Adipose tissue (tissue), 3 donors: ENCODE data around the gene CILP2. TPM values are rescaled to one million over a fixed set of nuclear protein-coding genes. Genes with fewer than 3 reads are reported as not detected.

ENCODE experiments used
- H3K27ac ChIP-seq: one replicate; pipeline ENCODE4 v1.5.1; 2013; ENCODE audit warnings: low read depth, low read length
- WGBS, 3 donors: extraction: QIAGEN DNeasy Blood & Tissue Kit; methylation state at CpG; one replicate each; pipeline ENCODE4 v1.1.7; 2013; 5-methylcytosine and 5-hydroxymethylcytosine counted together
- polyA plus RNA-seq, 3 donors: library from polyadenylated mRNA; stranded (reverse); fragments of 200-250 nt; gene quantifications; one replicate each; pipeline ENCODE4 v1.2.3, GENCODE V29; 2013
- donor health status: healthy with polysubstance abuse.
- donor health status: Bipolar disorder and iron deficiency.
- donor health status: healthy.

CILP2 gene
- polyA plus RNA-seq, 3 donors = 0.03 to 0.49 TPM; not detected in 1

DNA sequence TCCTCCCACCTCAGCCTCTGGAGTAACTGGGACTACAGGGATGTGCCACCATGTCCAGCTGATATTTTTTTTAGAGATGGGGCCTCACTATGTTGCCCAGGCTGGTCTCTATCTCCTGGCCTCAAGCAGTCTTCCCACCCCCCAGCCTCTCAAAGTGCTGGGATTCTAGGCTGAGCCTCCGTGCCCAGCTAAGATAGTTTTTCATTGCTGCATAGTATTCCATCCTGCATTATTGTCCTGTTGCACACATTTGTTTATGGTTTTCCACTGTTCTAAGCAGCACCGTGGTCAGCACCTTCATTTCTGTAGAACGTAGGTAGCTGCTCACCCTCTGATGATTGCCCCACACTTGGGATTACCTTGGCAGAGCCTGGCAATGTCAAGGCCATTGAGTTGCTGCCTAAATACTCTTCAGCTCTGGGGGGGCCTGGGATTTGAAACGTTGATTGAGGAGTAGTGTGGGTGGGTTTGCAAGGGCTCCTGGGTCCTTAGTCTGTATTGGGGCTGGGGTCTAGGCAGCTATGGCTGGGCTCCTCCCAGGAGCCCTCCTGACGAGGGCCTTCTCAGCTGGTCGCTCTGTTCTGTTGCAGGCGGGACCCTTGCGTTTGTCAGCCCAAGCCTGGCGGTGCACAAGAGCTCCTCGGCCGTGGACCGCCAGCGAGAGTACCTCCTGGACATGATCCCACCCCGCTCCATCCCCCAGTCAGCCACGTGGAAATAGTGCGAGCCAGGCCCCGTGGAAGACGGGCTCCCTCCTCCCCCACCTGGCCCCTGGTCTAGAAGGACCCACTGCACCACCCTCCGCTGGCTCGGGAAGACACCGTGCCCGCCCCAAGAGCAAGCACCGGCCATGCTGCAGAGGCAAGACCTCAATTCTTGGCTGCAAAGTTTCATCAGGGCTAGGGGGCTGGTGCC, 33.1 kb upstream of the CILP2 start:
- 90 to 92% (median 91%) methylated on average over 23 of the region's 23 CpGs for WGBS, 3 donors
- H3K27ac ChIP-seq = no peak overlapping the region

DNA sequence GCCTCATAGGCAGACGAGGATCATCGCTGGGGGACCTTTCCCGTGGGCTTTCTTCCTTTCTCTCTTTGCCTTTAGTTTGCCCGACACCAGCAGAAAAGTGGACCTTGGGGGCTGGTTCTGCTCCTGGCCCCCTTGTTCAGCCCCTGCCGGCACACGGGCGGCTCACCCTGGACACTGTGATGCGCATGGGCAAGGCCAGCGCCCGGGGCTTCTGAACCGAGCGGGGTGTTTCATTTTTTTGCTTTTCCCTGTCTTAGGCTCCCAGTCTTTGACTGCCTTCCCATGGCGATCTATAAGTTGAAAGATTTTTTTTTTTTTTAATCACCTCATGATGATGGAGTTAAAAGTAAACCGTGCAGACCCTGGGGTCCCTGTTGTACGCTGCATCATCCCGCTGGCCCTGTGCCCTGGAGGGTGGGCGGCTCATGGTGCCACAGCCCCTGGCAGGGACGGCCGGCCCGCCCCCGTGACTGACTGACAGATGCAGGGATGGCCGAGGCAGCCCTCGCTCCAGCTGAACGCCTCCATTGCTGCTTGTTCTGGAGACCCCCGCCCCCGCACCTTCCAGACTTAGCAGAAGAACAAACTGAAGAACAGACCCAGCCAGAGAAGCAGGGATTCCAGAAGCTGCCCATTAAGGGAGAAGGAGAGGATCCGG, 32.3 kb upstream of the CILP2 start:
- 89 to 91% (median 90%) methylated on average over 27 of the region's 27 CpGs for whole genome bisulfite sequencing, 3 donors
- H3K27ac ChIP-seq = no peak overlapping the region

DNA sequence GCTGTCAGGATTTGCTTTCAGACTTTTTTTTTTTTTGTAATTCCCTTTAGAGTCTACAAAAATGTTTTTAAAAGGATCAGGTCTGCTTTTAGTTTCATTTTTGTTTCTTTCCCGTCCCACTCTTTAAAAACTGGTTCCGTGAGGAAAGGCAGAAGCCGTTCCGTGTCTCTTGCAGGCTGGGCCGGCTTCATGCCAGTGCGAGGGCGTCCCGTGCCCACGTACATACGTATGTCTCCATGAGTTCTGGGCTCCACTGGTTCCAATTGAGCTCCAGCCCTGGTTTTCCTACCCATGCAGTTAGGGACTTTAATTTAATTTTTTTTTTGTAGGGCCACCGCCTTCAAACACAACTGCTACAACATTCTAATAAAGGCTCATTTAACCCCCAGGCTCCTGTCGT, 31.5 kb upstream of the CILP2 start:
- no peak overlapping the region for H3K27ac ChIP-seq
- 68 to 93% (median 85%) methylated on average over 12 of the region's 12 CpGs for WGBS, 3 donors

DNA sequence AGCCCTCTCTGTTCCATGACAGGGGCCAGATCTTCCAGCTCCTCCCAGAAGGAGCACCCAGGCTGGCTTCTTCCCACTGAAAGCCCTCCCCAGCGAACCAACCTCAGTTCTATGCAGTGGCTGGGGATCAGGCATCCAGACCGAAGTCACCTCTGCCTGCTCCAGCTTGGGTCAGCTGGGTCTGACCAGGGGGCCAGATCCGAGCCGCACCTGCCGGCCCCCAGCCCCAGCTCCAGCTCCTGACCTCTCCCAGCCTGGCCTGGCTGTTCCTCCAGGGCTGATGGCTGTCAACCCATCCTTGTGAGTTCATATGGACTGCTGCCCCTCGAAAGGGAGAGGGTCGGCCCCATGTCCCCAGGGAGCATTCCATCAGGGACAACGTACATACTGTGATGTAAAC, 30.7 kb upstream of the CILP2 start:
- 82 to 89% (median 85%) methylated on average over 8 of the region's 8 CpGs for WGBS, 3 donors
- no peak overlapping the region for H3K27ac ChIP-seq

DNA sequence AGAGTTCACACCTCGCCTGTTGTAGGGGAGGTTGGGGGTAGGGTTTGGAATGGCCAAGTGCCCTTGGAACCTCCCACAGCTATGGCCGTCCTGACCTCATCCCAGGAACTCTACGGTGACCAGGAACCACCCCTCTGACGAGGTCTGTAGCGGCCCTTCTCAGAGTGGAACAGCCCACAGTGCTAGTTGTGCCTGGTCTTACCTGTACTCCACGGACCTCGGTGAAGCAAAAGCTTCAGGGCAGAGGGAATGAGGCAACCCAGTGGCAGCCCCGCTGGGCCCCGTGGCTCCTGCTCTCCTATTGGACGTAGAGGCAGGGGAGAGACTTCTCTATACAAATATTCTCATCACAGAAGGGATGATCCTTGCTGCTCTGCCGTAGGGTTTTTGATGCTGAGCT, 29.8 kb upstream of the CILP2 start:
- WGBS, 3 donors = 82% methylated on average over 11 of the region's 11 CpGs
- no peak overlapping the region for H3K27ac ChIP-seq

DNA sequence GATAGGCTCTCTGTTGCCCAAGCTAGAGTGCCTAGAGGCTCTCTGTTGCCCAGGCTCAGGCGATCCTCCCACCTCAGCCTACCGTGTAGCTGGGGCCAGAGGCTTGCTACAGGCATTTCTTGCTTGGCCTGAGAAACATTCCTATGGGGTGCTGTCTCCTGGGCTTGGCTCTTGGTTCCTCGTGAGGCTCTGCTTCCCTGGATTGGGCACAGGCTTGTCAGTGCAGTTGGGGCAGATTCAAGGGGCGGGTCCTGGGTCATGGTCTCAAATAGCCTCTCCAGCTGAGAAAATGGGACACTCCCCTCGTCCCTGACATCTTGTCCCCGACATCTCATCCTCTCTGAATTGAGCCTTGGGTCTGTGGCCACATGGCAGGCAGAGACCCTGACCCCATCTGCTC, 27.6 kb upstream of the CILP2 start:
- H3K27ac ChIP-seq = no peak overlapping the region
- 39 to 50% (median 46%) methylated on average over 6 of the region's 6 CpGs for WGBS, 3 donors

DNA sequence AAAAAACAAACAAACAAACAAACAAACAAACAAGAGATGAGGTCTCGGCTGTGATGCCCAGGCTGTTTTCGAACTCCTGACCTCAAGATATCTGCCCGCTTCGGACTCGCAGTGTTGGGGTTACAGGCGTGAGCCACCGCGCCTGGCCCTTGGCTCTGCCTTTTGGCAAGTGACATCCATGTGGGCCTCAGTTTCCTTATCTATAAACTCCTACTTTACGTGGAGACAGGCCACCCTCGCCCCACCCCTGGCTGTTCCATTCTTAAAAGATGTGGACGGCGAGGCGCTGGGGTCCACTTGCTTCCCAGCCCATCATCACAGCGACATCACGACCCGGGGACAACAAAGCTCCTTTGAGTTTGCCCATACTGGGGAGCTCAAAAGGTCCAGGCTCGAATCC, 24.4 kb upstream of the CILP2 start:
- no peak overlapping the region for H3K27ac ChIP-seq
- WGBS, 3 donors = 79 to 87% (median 84%) methylated on average over 17 of the region's 17 CpGs

DNA sequence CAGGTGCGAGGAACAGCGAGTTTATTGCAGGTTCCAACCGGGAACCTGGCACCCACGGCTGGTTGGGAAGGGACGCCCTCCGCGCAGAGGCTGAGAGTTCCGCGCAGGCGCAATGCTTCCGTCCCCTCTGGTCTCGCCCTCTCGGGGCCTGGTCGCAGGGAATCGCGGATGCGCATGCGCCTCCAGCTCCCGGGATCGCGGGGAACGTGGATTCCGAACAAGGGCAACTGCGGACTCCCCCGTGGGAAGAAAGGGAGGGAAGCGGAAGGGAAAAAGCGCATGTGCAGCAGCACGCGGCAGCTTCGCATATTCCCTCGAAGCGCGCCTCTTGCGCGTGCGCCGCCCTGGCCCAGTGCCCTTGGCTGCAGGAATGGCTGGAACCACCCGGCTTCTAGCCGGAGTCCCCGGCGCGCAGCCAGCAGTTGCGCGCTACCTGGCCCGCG, 23.8 kb upstream of the CILP2 start:
- H3K27ac ChIP-seq = no peak overlapping the region
- 24 to 33% (median 27%) methylated on average over 46 of the region's 46 CpGs for WGBS, 3 donors

DNA sequence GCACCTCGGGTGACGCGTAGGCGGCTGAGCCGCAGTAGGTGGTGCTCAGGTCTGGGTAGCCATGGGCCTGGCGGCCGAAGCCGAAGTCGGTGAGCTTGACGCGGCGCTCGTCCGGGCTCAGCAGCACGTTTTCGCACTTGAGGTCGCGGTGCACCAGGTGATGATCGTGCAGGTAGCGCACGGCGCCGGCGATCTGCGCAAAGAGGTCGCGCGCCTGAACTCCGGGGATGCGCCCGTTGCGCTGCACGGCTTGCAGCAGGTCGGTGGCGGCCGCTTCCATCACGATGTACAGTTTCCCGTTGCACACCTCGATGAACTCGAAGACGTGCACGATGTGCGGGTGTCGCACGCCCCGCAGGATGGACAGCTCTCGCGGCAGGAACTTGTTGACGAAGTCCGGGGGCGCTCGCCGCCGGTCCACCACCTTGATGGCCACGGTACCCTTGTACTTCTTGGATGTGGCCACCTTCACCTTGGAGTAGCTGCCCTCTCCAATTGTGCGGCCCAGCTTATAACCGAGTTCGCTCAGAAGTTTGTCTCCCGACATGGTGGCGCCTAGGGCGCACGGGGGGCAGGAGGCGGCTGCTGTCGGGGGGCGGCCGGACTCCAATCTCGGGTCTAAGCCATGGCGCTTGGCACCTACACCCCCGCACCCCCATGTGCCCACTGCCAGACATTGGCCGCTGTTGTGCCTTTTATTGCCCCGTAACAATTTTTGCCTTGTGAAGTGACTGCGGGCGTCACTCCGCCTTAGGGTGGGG, 23.0 kb upstream of the CILP2 start, which contains the start of gene TSSK6:
Gene TSSK6 (minus strand): TSS at position 668 of the 761 bp plus-strand sequence. CDS start 121 bp downstream, at position 547.
- 83 to 86% (median 85%) methylated on average over 72 to 74 of the region's 74 CpGs for WGBS, 3 donors
- peak within 1 kb of the TSS; percentile 9 for H3K27ac ChIP-seq

DNA sequence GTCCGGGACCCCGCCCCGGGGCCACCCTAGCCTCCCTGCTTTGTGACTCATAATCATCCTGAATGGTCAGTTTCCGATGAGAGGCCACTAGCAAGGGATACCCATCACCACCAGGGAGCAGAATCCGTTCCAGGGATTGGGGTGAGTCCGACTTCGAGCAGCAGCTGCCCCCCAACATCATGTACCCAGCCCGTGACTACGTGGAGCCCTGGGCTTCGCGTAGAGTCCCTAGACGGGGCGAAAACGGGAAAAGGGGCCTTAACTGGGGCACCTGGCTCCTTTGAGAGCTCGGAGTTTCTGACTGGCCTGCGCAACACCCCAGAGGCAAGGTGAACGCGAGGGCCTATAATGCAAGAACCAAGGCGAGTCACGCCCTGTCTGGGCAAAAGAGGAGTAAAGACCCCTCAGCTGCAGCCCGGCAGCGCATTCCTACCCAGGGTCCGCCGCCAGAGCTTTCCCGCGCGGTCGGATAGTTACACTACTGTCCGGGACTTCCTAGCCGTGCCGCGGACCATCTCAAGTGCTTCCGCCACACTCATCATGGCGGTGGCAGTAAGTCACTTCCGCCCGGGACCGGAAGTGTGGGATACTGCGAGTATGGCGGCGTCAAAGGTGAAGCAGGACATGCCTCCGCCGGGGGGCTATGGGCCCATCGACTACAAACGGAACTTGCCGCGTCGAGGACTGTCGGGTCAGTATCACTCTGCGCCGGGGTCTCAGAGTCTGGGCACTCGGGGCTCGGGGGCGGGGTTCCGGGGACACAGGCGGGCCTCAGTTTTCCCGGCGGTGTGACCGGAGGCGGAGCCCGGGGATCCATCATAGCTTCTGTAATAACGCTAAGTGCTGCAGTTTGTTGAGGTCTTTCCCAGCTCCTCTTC, 22.2 kb upstream of the CILP2 start, which contains the start of gene NDUFA13:
Gene NDUFA13 (plus strand): TSS at position 584 of the 878 bp plus-strand sequence. CDS start 14 bp downstream, at position 598.
- peak within 1 kb of the TSS; percentile 9 for H3K27ac ChIP-seq
- WGBS, 3 donors = 3 to 7% (median 6%) methylated on average over 61 of the region's 61 CpGs

DNA sequence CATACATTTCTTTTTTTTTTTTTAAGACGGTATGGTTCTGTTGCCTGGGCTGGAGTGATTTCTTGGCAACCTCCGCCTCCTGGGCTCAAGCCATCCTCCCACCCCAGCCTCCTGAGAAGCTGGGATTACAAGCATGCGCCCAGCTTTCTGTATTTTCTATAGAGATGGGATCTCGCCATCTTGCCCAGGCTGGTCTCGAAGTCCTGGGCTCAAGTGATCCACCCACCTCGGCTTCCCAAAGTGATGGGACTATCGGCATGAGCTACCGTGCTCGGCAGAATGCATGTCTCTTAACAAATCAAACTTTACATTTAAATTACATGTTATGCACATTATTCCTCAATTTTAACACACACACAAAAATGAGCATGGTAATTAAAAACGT, 20.8 kb upstream of the CILP2 start:
- WGBS, 3 donors = 78 to 88% (median 84%) methylated on average over 10 of the region's 10 CpGs
- no peak overlapping the region for H3K27ac ChIP-seq

DNA sequence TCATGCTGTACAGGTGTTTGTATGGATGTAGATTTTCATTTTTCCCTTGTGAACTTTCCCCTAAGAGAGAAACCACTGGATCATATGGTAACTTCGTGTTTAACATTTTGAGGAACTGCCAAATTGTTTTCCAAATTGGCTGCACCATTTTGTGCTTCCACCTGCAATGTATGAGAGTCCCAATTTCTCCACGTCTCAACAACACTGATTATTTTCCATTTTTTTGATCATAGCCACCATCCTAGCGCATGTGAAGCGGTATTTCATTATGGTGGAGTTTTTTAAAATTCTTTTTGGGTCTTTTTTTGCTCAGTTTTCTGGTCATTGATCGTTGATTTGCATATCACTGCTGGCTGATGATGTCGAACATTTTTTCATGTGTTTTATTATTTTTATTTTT, 17.1 kb upstream of the CILP2 start:
- H3K27ac ChIP-seq = no peak overlapping the region
- WGBS, 3 donors = 80 to 83% (median 83%) methylated on average over 6 of the region's 6 CpGs

DNA sequence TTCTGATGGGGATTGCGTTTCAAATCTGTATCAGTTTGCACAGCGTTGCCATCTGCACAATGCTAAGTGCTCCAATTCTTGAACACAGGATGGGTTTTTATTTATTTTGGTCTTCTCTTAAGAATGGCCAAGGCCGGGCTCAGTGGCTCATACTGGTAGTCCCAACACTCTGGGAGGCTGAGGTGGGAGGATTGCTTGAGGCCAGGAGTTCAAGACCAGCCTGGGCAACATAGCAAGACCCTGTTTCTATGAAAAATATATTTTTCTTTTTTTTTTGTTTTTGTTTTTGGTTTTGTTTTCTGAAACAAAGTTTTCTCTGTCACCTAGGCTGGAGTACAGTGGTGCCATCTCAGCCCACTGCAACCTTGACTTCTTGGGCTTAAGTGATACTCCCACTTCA, 14.9 kb upstream of the CILP2 start:
- WGBS, 3 donors = 80 to 88% (median 82%) methylated on average over 3 of the region's 3 CpGs
- H3K27ac ChIP-seq = no peak overlapping the region

DNA sequence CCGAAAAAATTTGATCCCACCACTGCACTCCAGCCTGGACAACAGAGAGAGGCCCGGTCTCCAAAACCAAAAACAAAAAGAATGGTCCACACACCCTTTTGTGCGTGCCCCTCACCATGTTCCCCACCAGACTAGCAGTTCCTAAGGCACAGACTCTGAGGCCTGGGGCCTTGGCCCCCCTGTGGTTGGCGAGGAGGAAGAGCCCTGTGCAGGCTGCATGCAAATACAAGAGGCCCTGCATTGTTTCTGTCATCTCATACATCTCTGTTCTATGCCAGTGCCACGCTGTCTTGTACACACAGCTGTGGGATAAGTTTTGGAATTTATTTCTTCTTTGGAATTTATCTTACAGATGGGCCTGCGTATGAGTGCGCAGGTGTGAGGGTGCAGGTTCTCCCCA, 14.0 kb upstream of the CILP2 start:
- no peak overlapping the region for H3K27ac ChIP-seq
- 85 to 91% (median 86%) methylated on average over 7 of the region's 7 CpGs for WGBS, 3 donors

DNA sequence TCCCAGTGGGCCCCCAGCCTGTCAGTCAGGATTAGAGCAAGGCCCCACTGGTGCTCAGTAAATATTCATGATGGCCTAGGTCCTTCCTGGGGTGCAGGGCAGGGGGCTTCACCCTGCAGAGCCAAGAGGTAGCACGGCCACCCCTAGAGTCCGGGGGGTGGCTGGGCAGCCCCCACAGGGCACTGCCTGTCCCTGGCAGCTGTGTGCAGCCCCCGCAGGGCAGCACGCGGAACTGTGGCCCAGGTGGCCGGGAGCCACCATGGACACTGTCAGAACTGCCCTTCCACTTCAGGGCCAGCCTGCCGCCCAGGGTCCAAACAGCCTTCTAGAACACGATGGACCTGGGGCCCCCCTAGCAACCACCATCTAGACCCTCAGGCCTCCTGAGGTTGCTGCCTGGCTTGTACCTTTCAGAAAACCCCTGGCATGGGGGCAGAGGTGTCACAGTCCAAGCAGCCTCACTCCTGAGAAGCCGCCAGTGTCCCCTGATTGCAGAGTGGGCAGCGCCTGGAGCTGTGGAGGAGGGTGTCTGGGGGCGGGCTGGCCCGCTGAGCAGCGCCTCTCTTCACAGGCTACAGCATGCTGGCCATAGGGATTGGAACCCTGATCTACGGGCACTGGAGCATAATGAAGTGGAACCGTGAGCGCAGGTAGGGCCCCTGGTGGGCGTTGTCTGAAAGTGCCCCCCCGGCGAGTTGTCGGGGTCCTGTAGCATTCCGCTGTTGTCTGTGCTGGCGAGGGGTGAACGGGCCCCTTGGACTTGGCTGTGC, 12.3 kb upstream of the CILP2 start:
- WGBS, 3 donors = 90 to 95% (median 90%) methylated on average over 23 of the region's 23 CpGs
- no peak overlapping the region for H3K27ac ChIP-seq

DNA sequence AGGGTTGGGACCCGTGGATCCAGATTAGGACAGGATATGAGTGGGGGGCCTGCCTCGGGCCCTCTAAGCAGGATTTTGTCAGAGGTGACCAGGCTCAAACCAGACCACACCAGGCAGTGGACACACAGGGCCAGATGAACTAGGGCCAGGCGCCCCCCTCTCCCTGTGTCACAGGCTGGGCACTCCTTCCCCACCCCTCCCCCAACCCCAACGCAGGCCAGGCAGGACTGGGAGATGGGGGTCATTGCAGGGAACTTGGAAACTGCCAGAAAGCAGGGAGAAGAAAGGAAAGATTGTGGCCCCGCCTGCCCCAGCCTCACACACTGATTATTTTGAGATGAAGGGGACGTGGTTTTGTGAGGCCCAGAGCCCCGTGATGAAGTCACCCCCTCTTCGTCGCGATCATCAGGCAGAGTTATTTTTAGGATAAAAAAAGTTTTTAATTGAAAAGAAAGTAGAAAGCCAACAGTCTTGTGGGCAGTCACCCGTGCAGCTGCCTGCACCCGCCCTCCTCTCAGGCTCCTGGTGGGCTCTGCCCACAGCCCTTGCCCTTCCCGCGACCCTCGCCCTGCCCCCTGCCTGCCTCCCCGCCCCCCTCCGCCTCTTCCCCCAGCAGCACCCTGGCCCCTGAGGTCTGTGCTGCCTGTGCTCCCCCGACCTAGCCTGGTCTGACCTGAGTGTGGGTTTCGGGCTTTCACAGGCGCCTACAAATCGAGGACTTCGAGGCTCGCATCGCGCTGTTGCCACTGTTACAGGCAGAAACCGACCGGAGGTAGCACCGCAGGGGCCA, 11.3 kb upstream of the CILP2 start:
- WGBS, 3 donors = 79 to 84% (median 84%) methylated on average over 24 to 28 of the region's 28 CpGs
- no peak overlapping the region for H3K27ac ChIP-seq

DNA sequence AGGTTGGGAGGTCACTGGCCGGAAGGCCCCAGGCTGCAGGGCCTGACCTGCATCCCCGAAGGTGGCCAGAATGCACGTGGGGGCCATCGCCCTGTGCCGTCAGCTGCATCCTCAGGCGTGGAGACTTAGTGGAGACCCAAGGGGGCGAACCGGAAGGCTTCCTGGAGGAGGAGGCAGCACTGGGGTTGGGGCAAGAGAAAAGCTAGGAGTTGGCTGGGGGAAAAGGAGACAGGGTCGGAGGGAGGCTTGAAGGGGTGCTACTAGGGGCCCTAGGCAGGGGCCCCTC, 10.8 kb upstream of the CILP2 start:
- no peak overlapping the region for H3K27ac ChIP-seq
- 90 to 98% (median 94%) methylated on average over 9 of the region's 9 CpGs for WGBS, 3 donors
